IPS-20b (cell line): ENCODE measurements around the gene P2RY2.
A peak's percentile ranks its signal among the peaks of the same experiment; 100 is the strongest.

ENCODE experiments used
- H3K27ac ChIP-seq: one replicate; pipeline ENCODE4 v1.5.1; 2013; ENCODE audit warnings: low read length
- H3K27me3 ChIP-seq: 2 replicates; pipeline ENCODE4 v1.6.1; 2013; ENCODE audit warnings: mild to moderate bottlenecking, low read length, inconsistent platforms; ENCODE audit not compliant: insufficient read depth
- H3K36me3 ChIP-seq: 2 replicates; pipeline ENCODE4 v1.6.1; 2013; ENCODE audit warnings: low read depth, mild to moderate bottlenecking, inconsistent platforms, low read length, moderate library complexity; ENCODE audit not compliant: insufficient read depth
- H3K4me1 ChIP-seq: 2 replicates; pipeline ENCODE4 v1.6.1; 2013; ENCODE audit warnings: mild to moderate bottlenecking, control low read depth, inconsistent platforms, low read length, moderate library complexity; ENCODE audit not compliant: insufficient read depth
- H3K4me3 ChIP-seq: 2 replicates; pipeline ENCODE4 v1.5.1; 2013; ENCODE audit warnings: mild to moderate bottlenecking, low read length, inconsistent platforms
- H3K9ac ChIP-seq: 2 replicates; pipeline ENCODE4 v1.6.1; 2013; ENCODE audit warnings: low read depth, mild to moderate bottlenecking, inconsistent platforms, low read length, moderate library complexity
- H3K9me3 ChIP-seq: 2 replicates; pipeline ENCODE4 v1.6.1; 2013; ENCODE audit warnings: mild to moderate bottlenecking, low read depth, low read length, inconsistent platforms; ENCODE audit not compliant: insufficient read depth

Gene P2RY2

GRCh38 chr11:73210916-73211667, 7.0 kb upstream of the P2RY2 start:
- H3K9ac ChIP-seq, result no peak overlapping the region
- no peak overlapping the region for H3K4me3 ChIP-seq
- no peak overlapping the region for H3K27ac ChIP-seq
- no peaks in the 10 kb centered on the region for H3K27me3 ChIP-seq
- H3K9me3 ChIP-seq, result no peaks in the 10 kb centered on the region
- H3K36me3 ChIP-seq, result no peaks in the 10 kb centered on the region
- H3K4me1 ChIP-seq, result no peaks in the 10 kb centered on the region

DNA sequence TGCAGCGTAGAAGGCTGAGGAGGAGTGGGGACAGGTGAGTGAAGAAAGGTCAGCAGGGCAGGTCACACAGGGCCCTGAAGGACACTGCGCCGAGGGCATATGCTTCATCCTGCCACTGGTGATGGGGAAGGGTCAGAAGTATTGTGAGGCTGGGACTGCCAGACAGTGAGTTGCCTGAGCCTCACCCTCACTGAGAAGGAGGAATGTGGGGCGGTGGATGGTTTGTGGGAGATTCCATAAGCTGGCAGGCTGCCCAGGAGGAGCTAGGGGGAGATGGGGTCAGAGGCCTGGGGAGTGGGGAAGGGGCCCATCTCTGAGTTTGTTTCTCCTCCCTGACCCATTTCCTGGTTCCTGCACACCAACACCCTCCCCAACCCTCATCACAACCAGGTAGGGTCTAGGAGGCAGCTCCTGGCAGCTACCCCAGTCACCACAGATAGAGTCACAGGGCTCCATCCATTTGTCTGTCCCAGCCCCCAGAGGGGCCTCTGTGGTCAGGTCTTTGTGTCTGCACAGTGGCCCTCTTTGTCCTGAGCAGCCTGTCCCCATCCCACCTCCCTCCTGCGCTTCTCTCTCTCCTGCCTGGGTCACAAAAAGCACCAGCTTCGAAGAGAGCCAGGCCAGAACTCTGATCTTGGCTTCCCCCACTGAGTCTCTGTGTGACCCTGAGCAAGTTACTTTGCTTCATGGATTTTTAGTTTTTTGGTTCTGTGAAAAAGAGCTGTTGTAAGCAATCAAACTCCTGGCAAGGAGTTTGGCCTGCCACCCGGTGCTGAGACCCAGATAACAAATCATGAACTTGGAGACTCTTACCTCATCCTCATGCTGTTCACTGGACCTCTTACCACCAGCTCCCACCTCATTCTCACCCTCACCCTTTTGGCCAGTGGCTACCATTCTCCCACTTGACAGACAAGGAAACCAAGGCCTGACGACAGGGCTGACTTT, 4.6 kb upstream of the P2RY2 start:
- no peaks in the 10 kb centered on the region for H3K4me1 ChIP-seq
- H3K9ac ChIP-seq, result no peak overlapping the region
- no peaks in the 10 kb centered on the region for H3K36me3 ChIP-seq
- H3K9me3 ChIP-seq, result no peaks in the 10 kb centered on the region
- peaks cover 22% of the 10 kb centered on the region for H3K27me3 ChIP-seq
- H3K27ac ChIP-seq, result no peak overlapping the region
- no peak overlapping the region for H3K4me3 ChIP-seq

DNA sequence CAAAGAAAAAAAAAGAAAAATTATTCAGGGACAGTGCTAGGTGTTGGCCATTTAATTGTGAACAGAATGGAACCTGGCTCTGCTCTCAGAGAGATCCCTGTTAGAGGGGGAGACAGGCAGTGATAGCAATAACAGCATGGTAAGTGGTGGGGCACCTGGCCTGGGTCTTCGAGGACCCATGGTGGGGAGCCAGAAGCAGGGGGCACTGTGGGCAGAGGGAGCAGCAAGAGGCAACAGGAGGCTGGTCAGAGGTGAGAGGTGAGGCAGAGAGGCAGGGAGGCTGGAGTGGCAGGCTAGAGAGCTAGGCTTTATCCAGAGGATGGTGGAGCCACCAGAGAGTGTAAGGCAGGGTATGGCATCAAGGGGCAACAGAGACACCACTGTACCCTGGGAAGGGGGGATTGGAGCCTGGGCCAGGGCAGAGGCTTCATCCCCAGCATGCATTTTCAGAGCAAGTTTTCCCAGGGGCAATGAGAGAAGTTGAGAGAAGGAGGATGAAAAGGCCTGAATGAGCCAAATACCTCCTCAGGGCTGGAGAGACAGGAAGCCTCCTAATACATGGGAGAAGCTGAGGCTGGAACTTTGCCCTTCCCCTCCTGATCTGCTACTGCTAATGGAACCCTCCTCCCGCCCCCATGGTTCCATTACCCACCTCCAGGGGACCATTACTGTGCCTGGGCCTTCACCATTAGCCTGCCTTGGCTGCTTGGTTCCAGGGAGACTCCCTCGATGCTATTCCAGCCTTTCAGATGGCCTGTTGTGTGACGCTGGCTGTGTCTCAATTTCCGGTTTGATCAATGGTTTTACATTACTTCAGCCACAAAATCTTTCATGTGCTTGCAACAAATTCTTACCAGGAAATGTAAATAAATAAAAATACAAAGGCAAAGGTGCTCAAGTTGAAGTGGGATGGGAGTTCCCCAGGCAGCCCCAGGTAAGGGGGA, 2.6 kb upstream of the P2RY2 start:
- Histone ChIP-seq H3K4me1 (no peaks in the 10 kb centered on the region), H3K36me3 (no peaks in the 10 kb centered on the region), H3K4me3 (no peak overlapping the region), H3K27ac (no peak overlapping the region), H3K9me3 (no peaks in the 10 kb centered on the region), H3K27me3 (peaks cover 42% of the 10 kb centered on the region), H3K9ac (no peak overlapping the region)

- peaks cover 50% of the 10 kb centered on the region for H3K27me3 ChIP-seq
- H3K36me3 ChIP-seq, result no peaks in the 10 kb centered on the region
- no peaks in the 10 kb centered on the region for H3K9me3 ChIP-seq
- no peak overlapping the region for H3K9ac ChIP-seq
- H3K27ac ChIP-seq, result no peak overlapping the region
- H3K4me3 ChIP-seq, result no peak overlapping the region
- H3K4me1 ChIP-seq, result no peaks in the 10 kb centered on the region
Observed at GRCh38 chr11:73216465-73216864, 1.6 kb upstream of the P2RY2 start.

- Histone ChIP-seq H3K9ac (no peak overlapping the region), H3K27ac (no peak overlapping the region), H3K4me1 (no peaks in the 10 kb centered on the region), H3K9me3 (no peaks in the 10 kb centered on the region), H3K4me3 (peak overlapping the region; percentile 72; the same call in 1 of the 2 replicates), H3K36me3 (no peaks in the 10 kb centered on the region), H3K27me3 (peaks cover 50% of the 10 kb centered on the region)
Observed at GRCh38 chr11:73217131-73217809, 811 bp upstream of the P2RY2 start.

DNA sequence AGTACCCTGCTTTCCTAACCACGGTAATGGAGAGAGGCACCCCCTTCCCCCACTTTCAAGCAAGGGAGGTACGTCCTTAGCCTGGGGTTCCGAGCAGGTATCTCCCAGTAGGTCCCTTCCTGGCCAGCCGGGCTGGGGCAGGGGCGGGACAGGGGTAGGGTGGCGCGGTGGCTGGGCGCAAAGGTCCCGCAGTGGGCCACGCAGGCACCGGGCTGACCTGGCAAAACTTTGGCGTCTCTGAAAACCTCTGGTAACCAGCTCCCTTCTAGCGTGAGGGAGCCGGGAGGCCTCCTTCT, 323 bp upstream of the P2RY2 start:
- H3K4me1 ChIP-seq, result no peaks in the 10 kb centered on the region
- H3K9ac ChIP-seq, result no peak overlapping the region
- no peaks in the 10 kb centered on the region for H3K9me3 ChIP-seq
- peak overlapping the region; percentile 72; the same call in 1 of the 2 replicates for H3K4me3 ChIP-seq
- H3K27ac ChIP-seq, result no peak overlapping the region
- peaks cover 50% of the 10 kb centered on the region for H3K27me3 ChIP-seq
- H3K36me3 ChIP-seq, result no peaks in the 10 kb centered on the region

- no peak overlapping the region for H3K9ac ChIP-seq
- peaks cover 50% of the 10 kb centered on the region for H3K27me3 ChIP-seq
- peak overlapping the region; percentile 72; the same call in 1 of the 2 replicates for H3K4me3 ChIP-seq
- H3K9me3 ChIP-seq, result no peaks in the 10 kb centered on the region
- H3K27ac ChIP-seq, result no peak overlapping the region
- no peaks in the 10 kb centered on the region for H3K36me3 ChIP-seq
- H3K4me1 ChIP-seq, result no peaks in the 10 kb centered on the region
Observed at GRCh38 chr11:73218830-73219215, 742 bp downstream of the P2RY2 start.

- no peaks in the 10 kb centered on the region for H3K36me3 ChIP-seq
- H3K4me3 ChIP-seq, result no peak overlapping the region
- H3K4me1 ChIP-seq, result no peaks in the 10 kb centered on the region
- H3K27ac ChIP-seq, result no peak overlapping the region
- peaks cover 50% of the 10 kb centered on the region for H3K27me3 ChIP-seq
- H3K9ac ChIP-seq, result no peak overlapping the region
- H3K9me3 ChIP-seq, result no peaks in the 10 kb centered on the region
Observed at GRCh38 chr11:73219396-73220285, 1.6 kb downstream of the P2RY2 start.

DNA sequence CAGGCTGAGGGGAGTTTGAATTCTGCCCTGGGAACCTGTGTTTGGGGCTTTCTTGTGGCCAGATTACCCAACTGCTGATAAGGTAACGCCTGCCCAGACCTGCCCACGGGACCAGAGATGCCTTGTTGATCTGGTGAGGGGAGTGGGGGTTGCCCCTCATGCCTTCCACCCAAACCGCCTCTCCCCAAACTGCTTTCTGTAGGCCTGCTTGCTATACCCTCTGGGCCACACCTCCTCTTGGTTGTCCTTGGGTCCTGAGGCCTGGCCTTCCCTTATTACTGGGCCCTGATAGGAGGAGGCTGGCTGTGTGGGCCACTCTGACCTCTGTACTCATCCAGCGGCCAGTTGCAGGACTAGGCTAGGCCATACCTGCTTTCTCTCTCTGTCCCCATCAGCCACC, 3.4 kb downstream of the P2RY2 start:
- no peaks in the 10 kb centered on the region for H3K9me3 ChIP-seq
- no peaks in the 10 kb centered on the region for H3K36me3 ChIP-seq
- no peak overlapping the region for H3K9ac ChIP-seq
- no peak overlapping the region for H3K27ac ChIP-seq
- no peak overlapping the region for H3K4me3 ChIP-seq
- H3K27me3 ChIP-seq, result peaks cover 47% of the 10 kb centered on the region
- no peaks in the 10 kb centered on the region for H3K4me1 ChIP-seq

DNA sequence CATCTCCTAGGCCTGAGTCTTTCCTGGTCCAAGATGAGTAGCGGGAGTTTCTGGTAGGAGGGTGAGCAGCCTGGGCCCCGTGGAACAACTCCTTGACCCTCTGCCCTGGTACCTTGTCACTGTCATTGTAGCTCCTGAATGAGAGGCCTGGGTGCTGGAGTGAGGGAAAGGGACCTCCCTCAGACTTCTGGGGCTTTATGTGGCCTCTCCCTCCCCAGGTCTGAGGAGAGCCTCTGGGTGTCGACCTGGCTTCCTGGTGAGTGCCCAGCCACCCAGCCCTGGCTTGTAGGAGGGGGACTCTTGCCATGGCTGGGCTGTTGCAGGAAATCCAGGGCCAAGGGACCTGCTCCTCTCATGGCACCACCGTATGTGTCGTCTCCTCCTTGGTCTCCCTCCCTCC, 3.9 kb downstream of the P2RY2 start:
- H3K9me3 ChIP-seq, result no peaks in the 10 kb centered on the region
- peaks cover 41% of the 10 kb centered on the region for H3K27me3 ChIP-seq
- H3K9ac ChIP-seq, result no peak overlapping the region
- H3K27ac ChIP-seq, result no peak overlapping the region
- H3K36me3 ChIP-seq, result no peaks in the 10 kb centered on the region
- H3K4me3 ChIP-seq, result no peak overlapping the region
- no peaks in the 10 kb centered on the region for H3K4me1 ChIP-seq
